PC-9 (cell line): Measurements from ENCODE around the gene STXBP5L. TPM values are rescaled to one million over a fixed set of nuclear protein-coding genes. Genes with fewer than 3 reads are reported as not detected.

Experiments used
- BruUV-seq: library from RNA; stranded (reverse); fragments of 400-500 nt; replicated peaks from 2 replicates; lab custom pipeline; 2021; lab: Mats Ljungman, UMichigan
- CTCF ChIA-PET: fragments of 300-600 bp; sonication (Branson Sonifier 250); formaldehyde crosslinking; loops from one replicate; lab custom pipeline; 2022; ENCODE audit warnings: antibody characterized with exemption; lab: Charles Lee
- POLR2A ChIA-PET: fragments of 300-600 bp; sonication (Branson Sonifier 250); formaldehyde crosslinking; loops from one replicate; lab custom pipeline; 2022; ENCODE audit warnings: antibody characterized with exemption; ENCODE audit not compliant: unreplicated experiment; lab: Charles Lee
- DNase-seq, 2 experiments: peaks; one replicate each; pipeline versions ENCODE4 v3.0.0 to v3.0.0-alpha.2; 2015 to 2022; ENCODE audit warnings: mixed read lengths in 1 of 2
- H2AFZ ChIP-seq: fragments of 200-600 bp; sonication (generic); 2 replicates; pipeline ENCODE4 v1.8.1; 2017; ENCODE audit warnings: antibody characterized with exemption
- H3F3A ChIP-seq: fragments of 200-600 bp; sonication (generic); 2 replicates; pipeline ENCODE4 v1.8.1; 2017; ENCODE audit warnings: antibody characterized with exemption, mild to moderate bottlenecking, low read depth; ENCODE audit not compliant: insufficient read depth
- H3K27ac ChIP-seq: fragments of 200-600 bp; sonication (generic); 2 replicates; pipeline ENCODE4 v1.6.1; 2016; ENCODE audit warnings: mixed run types
- H3K27me3 ChIP-seq: fragments of 200-600 bp; sonication (generic); 2 replicates; pipeline ENCODE4 v1.6.1; 2016; ENCODE audit warnings: low read depth, mixed run types; ENCODE audit not compliant: insufficient read depth
- H3K36me3 ChIP-seq: fragments of 200-600 bp; sonication (generic); 2 replicates; pipeline ENCODE4 v1.6.1; 2016; ENCODE audit warnings: low read depth, mixed run types
- H3K4me1 ChIP-seq: fragments of 200-600 bp; sonication (generic); replicated peaks from 2 replicates; pipeline ENCODE4 v1.6.1; 2016; ENCODE audit warnings: mixed run types; ENCODE audit not compliant: insufficient read depth
- H3K4me2 ChIP-seq: fragments of 200-600 bp; sonication (generic); 2 replicates; pipeline ENCODE4 v1.6.1; 2017; ENCODE audit warnings: mixed run types
- H3K4me3 ChIP-seq: fragments of 200-600 bp; sonication (generic); 2 replicates; pipeline ENCODE4 v1.6.1; 2016; ENCODE audit warnings: mixed run types
- H3K79me2 ChIP-seq: fragments of 200-600 bp; sonication (generic); 2 replicates; pipeline ENCODE4 v1.6.1; 2017; ENCODE audit warnings: low read depth, mixed run types
- H3K9me2 ChIP-seq: fragments of 200-600 bp; sonication (generic); 2 replicates; pipeline ENCODE4 v1.8.1; 2017; ENCODE audit warnings: mild to moderate bottlenecking; ENCODE audit not compliant: insufficient read depth
- H3K9me3 ChIP-seq: fragments of 200-600 bp; sonication (generic); 2 replicates; pipeline ENCODE4 v1.8.1; 2016; ENCODE audit warnings: low read depth; ENCODE audit not compliant: insufficient read depth
- H4K20me1 ChIP-seq: fragments of 200-600 bp; sonication (generic); 2 replicates; pipeline ENCODE4 v1.8.1; 2017; ENCODE audit not compliant: insufficient read depth
- CTCF ChIP-seq: fragments of 200-600 bp; sonication (generic); conservative IDR thresholded peaks from 2 replicates; pipeline ENCODE4 v1.6.1; 2017; ENCODE audit warnings: mixed run types, antibody characterized with exemption, mild to moderate bottlenecking, moderate library complexity
- EZH2 ChIP-seq: fragments of 200-600 bp; sonication (generic); IDR thresholded peaks from 2 replicates; pipeline ENCODE4 v1.8.0; 2017; ENCODE audit warnings: antibody characterized with exemption, low read depth
- intact Hi-C: fragments of 100-400 bp; cut with micrococcal nuclease; formaldehyde crosslinking; loops from one replicate; pipeline ENCODE4 v1.10.0; 2022; ENCODE audit not compliant: unreplicated experiment
- total RNA-seq: library from RNA; stranded (reverse); gene quantifications from 2 replicates; pipeline ENCODE4 v1.2.3, GENCODE V29; 2021

STXBP5L gene
- total RNA-seq, 1 experiment from 2014 or later, result not detected

GRCh38 chr3:120909602-120909878 is 1.5 kb downstream of the STXBP5L start:
- no peaks in the 10 kb centered on the region for H3K79me2 ChIP-seq
- no TSS peak for BruUV-seq
- ChIA-PET POLR2A (no interaction called here), CTCF (no interaction called here)
- H3K4me2 ChIP-seq, result no peak overlapping the region
- H3K4me1 ChIP-seq, result no peaks in the 10 kb centered on the region
- no peaks in the 10 kb centered on the region for H3K9me2 ChIP-seq
- no peaks in the 10 kb centered on the region for H3K27me3 ChIP-seq
- no peaks in the 10 kb centered on the region for H3K9me3 ChIP-seq
- no peaks in the 10 kb centered on the region for H3K36me3 ChIP-seq
- TF ChIP-seq CTCF (no peak), EZH2 (no peak)
- H3K4me3 ChIP-seq, result no peak overlapping the region
- H3F3A ChIP-seq, result no peaks in the 10 kb centered on the region
- H4K20me1 ChIP-seq, result no peaks in the 10 kb centered on the region
- no peak for DNase-seq
- intact Hi-C loops, result no loop called here
- no peak overlapping the region for H3K27ac ChIP-seq
- no peak overlapping the region for H2AFZ ChIP-seq

GRCh38 chr3:120926146-120926545 is 18.1 kb downstream of the STXBP5L start:
- Histone ChIP-seq H3F3A (no peaks in the 10 kb centered on the region), H3K4me3 (no peak overlapping the region), H3K36me3 (no peaks in the 10 kb centered on the region), H3K4me2 (no peak overlapping the region), H2AFZ (no peak overlapping the region), H3K9me3 (no peaks in the 10 kb centered on the region; the same call in 1 of the 2 replicates), H3K9me2 (no peaks in the 10 kb centered on the region), H4K20me1 (no peaks in the 10 kb centered on the region), H3K27me3 (no peaks in the 10 kb centered on the region), H3K27ac (no peak overlapping the region), H3K4me1 (no peaks in the 10 kb centered on the region), H3K79me2 (no peaks in the 10 kb centered on the region)
- BruUV-seq, result no TSS peak
- CTCF ChIA-PET, result no interaction called here
- POLR2A ChIA-PET, result no interaction called here
- no peak for DNase-seq
- TF ChIP-seq CTCF (no peak), EZH2 (no peak)
- intact Hi-C loops, result no loop called here

GRCh38 chr3:120928991-120929390 is 21.0 kb downstream of the STXBP5L start:
- POLR2A ChIA-PET, result no interaction called here
- BruUV-seq, result no TSS peak
- no peaks in the 10 kb centered on the region for H4K20me1 ChIP-seq
- H3K4me3 ChIP-seq, result no peak overlapping the region
- H3K79me2 ChIP-seq, result no peaks in the 10 kb centered on the region
- 0 out of 2 replicates have a peak overlapping the region, but pooled peaks have one; percentile 22 for H2AFZ ChIP-seq
- no peak overlapping the region for H3K27ac ChIP-seq
- no peaks in the 10 kb centered on the region; the same call in 1 of the 2 replicates for H3K9me3 ChIP-seq
- H3F3A ChIP-seq, result no peaks in the 10 kb centered on the region
- no peaks in the 10 kb centered on the region for H3K27me3 ChIP-seq
- TF ChIP-seq CTCF (no peak), EZH2 (no peak)
- H3K4me1 ChIP-seq, result no peaks in the 10 kb centered on the region
- no peak overlapping the region for H3K4me2 ChIP-seq
- no peaks in the 10 kb centered on the region; the same call in 1 of the 2 replicates for H3K9me2 ChIP-seq
- DNase-seq, result no peak
- H3K36me3 ChIP-seq, result no peaks in the 10 kb centered on the region
- intact Hi-C loops, result no loop called here
- CTCF ChIA-PET, result no interaction called here
